T47D (cell line): ENCODE results near the gene INSRR.

Experiments
- DNase-seq, 2 experiments: peaks; one replicate each; pipeline versions ENCODE4 v3.0.0 to v3.0.0-alpha.2; 2011 to 2012; ENCODE audit warnings: low read depth in 1 of 2, low spot score in 1 of 2
- JUND ChIP-seq: IDR thresholded peaks from 2 replicates; pipeline ENCODE4 v1.6.1; 2012; ENCODE audit warnings: low read depth
- in situ Hi-C: cut with HindIII; loops from 2 replicates; pipeline ENCODE4 v1.10.0; 2016; ENCODE audit warnings: low sequenced_read_pairs, low pct_unique_long_range_greater_than_20kb

Gene INSRR

GRCh38 chr1:156880473-156880872 lies 21.6 kb upstream of the INSRR start:
- no peak for DNase-seq
- no peak for TF ChIP-seq JUND
- in situ Hi-C loops, result no loop called here

- in situ Hi-C loops, result no loop called here
- DNase-seq, result no peak
- no peak for TF ChIP-seq JUND
Observed at GRCh38 chr1:156879876-156880275, 21.0 kb upstream of the INSRR start.

GRCh38 chr1:156877433-156878170 lies 18.7 kb upstream of the INSRR start:
- DNase-seq, result no peak
- TF ChIP-seq JUND, result no peak
- in situ Hi-C loops, result no loop called here

- no peak for TF ChIP-seq JUND
- DNase-seq, result no peak
- in situ Hi-C loops, result no loop called here
Observed at GRCh38 chr1:156876281-156876680, 17.4 kb upstream of the INSRR start.

DNA sequence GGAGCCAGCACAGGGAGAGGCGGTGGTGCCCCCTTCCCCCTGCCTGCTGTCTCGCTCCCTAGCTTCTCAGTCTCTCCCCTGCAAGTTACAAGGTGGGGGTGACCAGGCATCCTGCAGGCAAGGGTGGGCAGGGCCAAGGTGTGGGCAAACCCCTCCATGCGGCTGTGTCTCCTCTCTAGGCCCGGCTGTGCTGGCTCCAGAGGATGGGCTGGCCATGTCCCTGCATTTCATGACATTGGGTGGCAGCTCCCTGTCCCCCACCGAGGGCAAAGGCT lies 16.4 kb upstream of the INSRR start:
- in situ Hi-C loops, result no loop called here
- no peak for TF ChIP-seq JUND
- DNase-seq, result no peak

DNA sequence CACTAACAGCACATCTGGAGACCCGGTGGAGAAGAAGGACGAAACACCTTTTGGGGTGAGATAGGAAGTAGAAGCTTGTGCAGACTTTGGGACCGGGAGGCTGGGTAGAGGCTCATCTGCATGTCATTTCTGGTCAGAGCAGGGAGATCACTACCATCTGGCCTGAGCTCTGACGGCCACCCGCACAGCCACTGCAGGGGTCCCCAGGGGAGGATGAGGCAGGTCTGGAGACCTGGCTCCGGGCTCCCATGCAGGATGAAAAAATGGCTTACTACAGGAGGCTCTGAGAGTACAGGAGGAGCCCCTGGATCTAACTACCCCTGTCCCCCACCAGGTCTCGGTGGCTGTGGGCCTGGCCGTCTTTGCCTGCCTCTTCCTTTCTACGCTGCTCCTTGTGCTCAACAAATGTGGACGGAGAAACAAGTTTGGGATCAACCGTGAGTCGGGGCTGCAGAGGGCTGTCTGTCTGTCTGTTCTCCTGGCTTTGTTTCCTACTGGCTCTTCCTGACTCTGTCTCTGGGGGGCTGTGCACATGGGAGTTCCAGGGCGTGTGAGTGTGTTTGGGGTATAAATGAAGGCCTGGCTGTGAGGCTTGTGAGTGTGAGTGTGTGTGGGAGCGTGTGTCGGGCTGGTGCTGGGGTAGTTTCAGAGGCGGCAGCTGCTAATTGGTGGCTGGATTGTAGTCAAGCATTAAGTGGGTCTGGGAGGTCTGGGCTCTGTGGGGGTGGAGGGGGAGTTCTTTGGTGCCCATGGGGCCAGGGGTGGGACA lies 15.8 kb upstream of the INSRR start:
- DNase-seq, result no peak
- in situ Hi-C loops, result no loop called here
- TF ChIP-seq JUND, result no peak

DNA sequence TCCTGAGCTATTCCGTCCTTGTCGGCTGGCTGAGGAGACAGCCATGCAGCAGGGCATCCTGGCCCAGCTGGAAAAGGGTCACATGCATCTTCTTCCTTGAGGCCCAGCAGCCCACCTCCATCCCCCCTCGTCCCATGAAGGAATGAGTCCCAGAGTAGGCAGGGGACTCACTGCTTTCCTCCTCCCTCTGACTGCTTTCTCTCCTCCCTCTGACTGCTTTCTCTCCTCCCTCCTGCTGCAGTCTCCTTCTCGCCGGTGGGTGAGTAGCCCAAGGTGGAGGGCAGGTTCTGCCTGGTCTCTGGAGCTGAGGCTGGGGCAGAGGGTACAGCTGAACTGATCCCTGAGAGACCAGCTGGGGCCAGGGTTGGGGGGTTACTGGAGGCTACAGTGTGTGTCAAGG lies 15.2 kb upstream of the INSRR start:
- TF ChIP-seq JUND, result no peak
- no peak for DNase-seq
- in situ Hi-C loops, result no loop called here

GRCh38 chr1:156873659-156874058 lies 14.7 kb upstream of the INSRR start:
- TF ChIP-seq JUND, result no peak
- DNase-seq, result no peak
- in situ Hi-C loops, result no loop called here

- DNase-seq, result no peak
- in situ Hi-C loops, result no loop called here
Observed at GRCh38 chr1:156869455-156869854, 10.5 kb upstream of the INSRR start.

GRCh38 chr1:156868341-156868740 lies 9.4 kb upstream of the INSRR start:
- in situ Hi-C loops, result no loop called here
- DNase-seq, result no peak
- TF ChIP-seq JUND, result no peak

More at GRCh38 chr1:156869455-156869854, 10.5 kb upstream of the INSRR start:
- TF ChIP-seq JUND, result no peak

- DNase-seq, result no peak
- no peak for TF ChIP-seq JUND
- in situ Hi-C loops, result no loop called here
Observed at GRCh38 chr1:156866249-156866909, 7.5 kb upstream of the INSRR start.

- no peak for TF ChIP-seq JUND
- DNase-seq, result no peak
- in situ Hi-C loops, result no loop called here
Observed at GRCh38 chr1:156865865-156866248, 6.9 kb upstream of the INSRR start.

DNA sequence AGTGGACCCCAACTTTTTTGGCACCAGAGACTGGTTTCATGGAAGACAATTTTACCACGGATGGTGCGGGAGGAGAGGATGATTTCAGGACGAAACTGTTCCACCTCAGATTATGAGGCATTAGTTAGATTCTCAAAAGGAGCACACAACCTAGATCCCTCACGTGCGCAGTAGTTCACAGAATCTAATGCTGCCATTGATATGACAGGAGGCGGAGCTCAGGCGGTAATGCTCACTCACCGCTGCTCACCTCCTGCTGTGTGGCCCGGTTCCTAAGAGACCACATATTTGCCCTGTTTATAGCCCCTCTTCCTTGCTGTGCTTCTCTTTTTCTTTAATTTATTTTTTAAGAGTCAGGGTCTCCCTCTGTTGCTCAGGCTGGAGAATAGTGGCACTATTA lies 6.3 kb upstream of the INSRR start:
- TF ChIP-seq JUND, result no peak
- in situ Hi-C loops, result no loop called here
- no peak for DNase-seq

GRCh38 chr1:156864796-156865195 lies 5.9 kb upstream of the INSRR start:
- in situ Hi-C loops, result no loop called here
- no peak for TF ChIP-seq JUND
- peak in 1 of 2 experiments; percentile 29 for DNase-seq
